Cortex of kidney (tissue), 1 donor: ENCODE measurements around the gene ATL1.
"Not testable (repeated sequence)": the region's sequence is repeated elsewhere in the genome, so short reads cannot be mapped to it uniquely, and the experiment has no call there.

ENCODE experiments used
- DNase-seq: peaks from one replicate; lab custom pipeline; 2025; lab: John Stamatoyannopoulos, UW

Gene ATL1

GRCh38 chr14:50534997-50535396, 24.9 kb upstream of the ATL1 start:
- DNase-seq, result no peak

GRCh38 chr14:50538034-50538433, 21.9 kb upstream of the ATL1 start:
- DNase-seq, result not testable (repeated sequence)

GRCh38 chr14:50539051-50539450, 20.9 kb upstream of the ATL1 start:
- DNase-seq, result no peak

DNA sequence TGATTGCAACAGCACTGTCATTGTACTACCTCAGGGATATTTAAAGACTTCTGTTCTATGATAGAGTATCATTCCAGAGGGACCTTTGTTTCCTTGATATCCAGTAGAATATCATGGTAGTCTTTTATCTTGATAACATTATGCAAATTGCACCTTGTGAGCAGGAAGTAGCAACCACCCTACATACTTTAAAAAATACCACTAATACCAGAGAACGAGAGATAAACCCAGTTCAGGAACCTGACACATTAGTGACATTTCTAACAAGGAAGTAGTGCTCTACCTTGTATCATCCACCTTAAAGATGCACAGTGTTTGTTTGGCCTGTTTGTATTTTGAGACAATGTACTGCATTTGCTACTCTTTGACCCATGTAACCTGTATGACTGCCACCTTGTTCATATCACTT, 18.8 kb upstream of the ATL1 start:
- DNase-seq, result no peak

- no peak for DNase-seq
Measured at GRCh38 chr14:50542941-50543418, 17.0 kb upstream of the ATL1 start.

GRCh38 chr14:50544911-50545310, 15.0 kb upstream of the ATL1 start:
- DNase-seq, result no peak

DNA sequence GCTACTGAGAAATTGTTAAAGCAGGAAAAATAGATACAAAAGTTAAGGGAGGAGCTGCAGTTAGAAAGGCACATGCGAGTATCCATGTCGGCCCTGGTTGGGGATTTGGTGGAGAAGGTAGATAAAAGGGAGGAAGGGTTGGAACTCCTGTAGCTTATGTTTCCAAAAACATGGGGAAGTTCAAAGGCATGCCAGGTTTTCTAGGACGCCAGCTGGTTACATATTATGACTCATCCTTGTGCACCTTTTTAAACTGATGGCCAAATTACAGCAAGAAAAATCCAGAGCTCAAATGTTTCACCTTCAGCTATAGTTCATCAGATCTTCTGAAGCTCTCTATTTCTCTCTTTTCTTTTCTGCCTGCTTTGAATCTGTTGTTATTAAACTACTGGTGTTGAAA, 14.3 kb upstream of the ATL1 start:
- no peak for DNase-seq

DNA sequence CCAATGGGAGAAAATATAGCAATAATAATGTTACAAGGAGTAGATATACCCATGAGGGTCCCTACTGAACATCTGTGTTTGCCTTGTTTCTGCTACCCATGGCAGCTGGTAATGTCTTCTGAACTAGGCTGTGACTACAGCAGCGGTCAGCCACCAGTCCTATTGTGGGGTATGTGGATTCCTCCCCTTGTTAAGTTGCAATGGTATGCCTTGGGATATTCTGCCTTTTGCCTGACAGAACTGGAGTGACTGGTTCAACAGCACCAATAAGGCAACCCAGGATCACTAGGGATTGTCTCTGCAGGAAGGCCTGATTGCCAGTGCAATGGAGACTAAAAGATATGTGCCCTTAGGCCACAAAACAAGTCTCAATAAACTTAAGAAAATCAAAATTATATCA, 9.7 kb upstream of the ATL1 start:
- no peak for DNase-seq

GRCh38 chr14:50551877-50552276, 8.1 kb upstream of the ATL1 start:
- DNase-seq, result no peak

- not testable (repeated sequence) for DNase-seq
Measured at GRCh38 chr14:50552796-50553195, 7.1 kb upstream of the ATL1 start.

- DNase-seq, result no peak
Measured at GRCh38 chr14:50560931-50561285, 963 bp downstream of the ATL1 start.

- DNase-seq, result no peak
Measured at GRCh38 chr14:50562841-50563240, 2.9 kb downstream of the ATL1 start.

- DNase-seq, result no peak
Measured at GRCh38 chr14:50569714-50570274, 9.8 kb downstream of the ATL1 start.

DNA sequence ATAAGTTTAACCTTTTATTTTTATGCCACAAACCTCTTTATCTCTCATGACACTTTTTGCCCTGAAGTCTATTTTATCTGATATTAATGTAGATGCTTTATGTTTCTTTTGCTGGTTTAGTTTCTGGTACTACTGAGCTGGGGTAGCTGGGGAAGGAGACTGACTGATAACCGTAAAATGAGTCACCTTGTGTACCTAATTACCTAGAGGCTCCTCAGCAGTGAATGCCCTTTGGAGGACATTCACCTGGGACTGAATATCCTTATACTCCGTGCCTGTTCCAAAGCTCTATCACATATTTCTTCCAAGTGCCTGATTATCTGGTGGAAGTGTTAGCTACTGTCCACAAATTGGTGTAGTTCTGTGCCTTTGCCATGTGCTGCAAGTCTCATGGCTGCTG, 13.9 kb downstream of the ATL1 start:
- no peak for DNase-seq

DNA sequence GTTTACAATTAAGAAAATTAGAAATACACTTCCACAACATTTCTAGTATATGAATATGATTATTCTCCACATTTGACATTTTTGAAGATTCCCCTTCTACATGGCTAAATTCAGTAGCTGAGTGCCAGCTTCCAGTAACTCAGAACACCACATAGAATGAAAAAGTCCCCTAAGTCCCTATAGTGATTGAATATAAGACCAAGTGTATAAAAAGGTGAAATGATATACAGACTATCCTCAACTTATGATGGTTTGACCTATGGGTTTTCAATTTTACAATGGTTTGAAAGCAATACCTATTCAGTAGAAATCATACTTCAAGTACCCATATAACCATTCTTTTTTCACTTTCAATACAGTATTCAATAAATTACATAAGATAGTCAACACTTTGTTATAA, 15.8 kb downstream of the ATL1 start:
- no peak for DNase-seq

DNA sequence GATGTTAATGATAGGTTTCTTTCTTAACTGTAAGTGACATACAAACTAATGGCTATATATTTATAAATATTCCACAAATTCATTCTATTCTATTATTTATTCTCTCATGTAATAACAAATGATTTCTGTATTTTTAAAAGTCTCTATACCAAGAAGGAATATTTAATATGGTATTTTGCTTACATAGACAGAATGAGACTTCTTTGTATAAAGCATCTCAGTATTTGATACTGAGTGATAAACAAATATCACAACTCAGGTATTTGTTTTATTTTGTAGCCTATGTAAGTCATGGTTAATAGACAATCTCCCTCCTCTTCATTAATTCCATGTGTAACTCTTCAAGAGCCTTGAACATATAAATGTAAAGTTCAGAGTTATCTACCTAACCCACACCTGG, 18.0 kb downstream of the ATL1 start:
- DNase-seq, result no peak

DNA sequence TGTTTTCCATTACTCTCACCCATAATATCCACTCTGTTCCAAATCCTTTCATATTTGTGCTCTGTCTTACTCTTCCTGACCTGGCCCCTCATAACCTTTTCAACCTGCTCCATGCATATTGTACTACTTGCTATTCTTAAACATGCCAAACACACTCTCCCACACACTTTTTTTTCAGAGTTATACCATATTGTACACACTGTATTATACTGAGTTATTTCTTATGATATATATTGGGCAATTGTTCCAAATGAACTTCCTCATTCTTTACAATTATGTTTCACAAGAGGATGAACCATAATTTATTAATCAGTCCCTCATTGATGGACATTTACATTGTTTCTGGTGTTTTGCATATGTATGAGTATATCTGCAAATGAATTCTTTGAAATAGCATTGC, 18.5 kb downstream of the ATL1 start:
- DNase-seq, result no peak

DNA sequence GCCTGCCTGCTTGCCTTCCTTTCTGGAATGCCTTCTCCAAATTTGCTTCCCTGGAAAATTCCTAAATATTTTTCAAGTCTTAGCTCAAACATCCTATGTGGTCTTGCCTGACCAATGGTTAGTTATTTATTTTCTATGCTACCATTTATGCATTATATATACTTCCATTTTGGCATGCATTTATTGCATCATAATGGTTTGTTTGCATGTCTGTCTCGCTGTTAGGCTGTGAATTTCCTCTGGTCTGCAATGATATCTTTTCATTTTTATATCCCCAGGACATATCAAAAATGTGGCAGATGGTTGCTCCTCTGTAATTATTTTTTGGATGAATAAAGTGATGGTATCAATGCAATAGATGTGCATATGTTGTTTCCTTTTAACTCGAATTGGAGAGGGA, 30.5 kb downstream of the ATL1 start:
- DNase-seq, result no peak

DNA sequence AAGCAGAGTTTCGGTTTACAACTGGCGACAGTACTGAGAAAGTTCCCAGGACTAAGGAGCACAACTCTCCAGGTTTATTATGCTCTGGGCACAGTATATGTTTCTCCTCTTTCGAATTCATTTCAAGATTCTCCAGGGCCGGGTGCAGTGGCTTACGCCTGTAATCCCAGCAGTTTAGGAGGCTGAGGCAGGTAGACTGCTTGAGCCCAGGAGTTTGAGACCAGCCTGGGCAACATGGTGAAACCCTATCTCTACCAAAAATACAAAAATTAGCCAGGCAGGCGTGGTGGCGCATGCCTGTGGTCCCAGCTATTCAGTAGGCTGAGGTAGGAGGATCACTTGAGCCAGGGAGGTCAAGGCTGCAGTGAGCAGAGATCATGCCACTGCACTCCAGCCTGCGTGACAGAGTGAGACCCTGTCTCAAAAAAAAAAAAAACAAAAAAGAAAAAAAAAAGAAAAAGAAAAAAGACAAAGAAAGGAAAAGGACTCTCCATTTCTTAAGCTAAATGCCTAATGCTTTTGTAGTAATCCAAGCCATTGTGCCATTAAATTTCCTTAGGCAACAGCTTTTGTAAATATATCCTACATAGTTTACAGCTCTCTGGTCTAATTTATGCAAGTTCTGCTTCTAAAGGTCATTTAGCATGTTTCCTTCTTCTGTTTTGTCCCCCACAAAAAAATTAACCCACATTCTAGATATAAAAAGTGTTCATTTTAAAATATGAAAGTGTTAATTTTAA, 34.8 kb downstream of the ATL1 start:
- DNase-seq, result no peak

DNA sequence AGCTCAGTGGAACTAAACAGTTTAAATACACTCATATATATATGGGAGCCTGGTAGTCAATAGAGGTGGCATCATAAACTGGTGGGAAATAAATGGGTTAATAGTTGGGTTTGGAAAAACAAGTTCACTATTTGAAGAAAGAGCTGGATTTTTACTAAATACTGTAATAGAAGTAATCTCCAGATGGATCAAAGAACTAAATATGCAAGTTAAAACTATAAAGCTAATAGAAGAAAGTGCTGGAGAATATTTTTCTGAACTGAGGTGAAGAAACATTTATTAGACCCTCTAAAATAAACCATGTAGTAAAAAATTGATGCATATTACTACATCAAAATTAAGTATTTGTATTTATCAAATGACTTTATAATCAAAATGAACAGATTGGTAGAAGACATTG, 38.8 kb downstream of the ATL1 start:
- DNase-seq, result no peak

DNA sequence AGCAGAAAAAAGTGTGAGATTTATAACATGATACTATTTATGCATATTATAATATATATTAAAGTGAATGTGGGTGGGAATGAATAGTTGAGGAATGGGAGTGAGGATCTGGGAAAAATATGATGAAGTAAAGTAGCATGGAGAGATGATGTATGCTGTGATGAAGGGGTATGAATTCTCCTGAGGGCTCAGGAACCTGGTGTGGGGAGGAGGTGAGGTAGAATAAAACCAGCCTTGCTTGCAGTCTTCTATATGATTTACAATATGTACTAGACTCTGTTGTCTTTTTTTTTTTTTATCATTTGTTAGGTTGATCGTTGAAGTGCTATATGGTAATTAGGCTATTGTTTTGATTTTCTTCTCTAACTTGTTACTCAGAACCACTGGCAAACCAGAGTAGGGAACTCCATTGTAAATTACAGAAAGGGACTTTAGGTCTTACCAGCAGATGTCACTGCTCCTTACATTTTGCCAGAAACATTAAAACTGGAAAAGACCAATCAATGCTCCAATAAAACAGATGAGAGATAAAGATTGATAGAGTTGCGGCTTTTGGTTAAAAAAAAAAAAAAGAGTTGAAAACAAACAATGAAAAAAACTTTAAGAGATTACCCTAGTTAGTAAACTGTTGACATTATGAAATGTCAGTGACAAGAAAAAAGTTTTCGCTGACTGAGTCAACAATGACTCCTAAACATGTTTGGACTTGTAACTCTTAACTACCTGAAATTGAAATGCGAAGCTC, 39.9 kb downstream of the ATL1 start:
- DNase-seq, result no peak

- no peak for DNase-seq
Measured at GRCh38 chr14:50600849-50601248, 40.9 kb downstream of the ATL1 start.

GRCh38 chr14:50601394-50601793, 41.4 kb downstream of the ATL1 start:
- no peak for DNase-seq
